SK-N-SH (cell line): ENCODE data around the gene MMP14. TPM values are rescaled to one million over a fixed set of nuclear protein-coding genes. Genes with fewer than 3 reads are reported as not detected.

Experiments used
- CTCF ChIA-PET: fragments of 300-600, 350-600 bp; formaldehyde crosslinking; extraction: SDS; loops from one replicate; lab custom pipeline; 2021; lab: Yijun Ruan, JAX
- POLR2A ChIA-PET: fragments of 350-600 bp; sonication (Branson Sonifier 250); formaldehyde crosslinking; extraction: SDS; loops from one replicate; lab custom pipeline; 2020; ENCODE audit warnings: antibody characterized with exemption, inconsistent platforms; lab: Yijun Ruan, JAX
- DNase-seq: peaks from one replicate; pipeline ENCODE4 v3.0.0; 2012
- H2AFZ ChIP-seq: fragments of 200-600 bp; sonication (generic); 2 replicates; pipeline ENCODE4 v1.8.1; 2016; ENCODE audit warnings: antibody characterized with exemption, mild to moderate bottlenecking, low read depth
- H3F3A ChIP-seq: fragments of 200-600 bp; sonication (generic); replicated peaks from 2 replicates; pipeline ENCODE3; 2016; ENCODE audit warnings: antibody characterized with exemption, mild to moderate bottlenecking; ENCODE audit not compliant: insufficient read depth
- H3K27ac ChIP-seq, 2 experiments: fragments of 200-500 bp in 1 of 2; fragments of 200-600 bp in 1 of 2; sonication (Bioruptor generic) in 1 of 2; sonication (generic), shearing (Covaris generic) in 1 of 2; 2 replicates each; pipeline versions ENCODE4 v1.5.1 to v1.6.1; 2014 to 2016; ENCODE audit warnings: low read depth in 2 of 2, inconsistent platforms in 1 of 2, low read length in 1 of 2, mild to moderate bottlenecking in 1 of 2, mixed read lengths in 1 of 2
- H3K27me3 ChIP-seq: fragments of 200-600 bp; sonication (generic), shearing (Covaris generic); 2 replicates; pipeline ENCODE4 v1.6.1; 2016; ENCODE audit warnings: mixed run types; ENCODE audit not compliant: insufficient read depth
- H3K36me3 ChIP-seq, 2 experiments: fragments of 200-500 bp in 1 of 2; fragments of 200-600 bp in 1 of 2; sonication (Bioruptor generic) in 1 of 2; sonication (generic) in 1 of 2; replicated peaks in 1 of 2; 2 replicates each; pipeline versions ENCODE3 to v1.5.1; 2014 to 2016; ENCODE audit warnings: low read length in 1 of 2, mild to moderate bottlenecking in 1 of 2; ENCODE audit not compliant: insufficient read depth in 2 of 2, control insufficient read depth in 1 of 2
- H3K4me1 ChIP-seq, 2 experiments: fragments of 200-500 bp in 1 of 2; fragments of 200-600 bp in 1 of 2; sonication (Bioruptor generic) in 1 of 2; sonication (generic), shearing (Covaris generic) in 1 of 2; 2 replicates each; pipeline versions ENCODE4 v1.5.1 to v1.6.1; 2014 to 2016; ENCODE audit warnings: low read depth in 1 of 2, low read length in 1 of 2, mixed run types in 1 of 2; ENCODE audit not compliant: insufficient read depth in 2 of 2, control insufficient read depth in 1 of 2
- H3K4me2 ChIP-seq: fragments of 200-600 bp; sonication (generic), shearing (Covaris generic); 2 replicates; pipeline ENCODE4 v1.6.1; 2017; ENCODE audit warnings: mixed run types
- H3K4me3 ChIP-seq, 2 experiments: fragments of 200-500 bp in 1 of 2; fragments of 200-600 bp in 1 of 2; sonication (Bioruptor generic) in 1 of 2; sonication (generic), shearing (Covaris generic) in 1 of 2; 2 replicates each; pipeline versions ENCODE4 v1.5.1 to v1.8.1; 2014 to 2016; ENCODE audit warnings: low read depth in 2 of 2, inconsistent platforms in 1 of 2, low read length in 1 of 2, mild to moderate bottlenecking in 1 of 2, mixed read lengths in 1 of 2, moderate library complexity in 1 of 2
- H3K79me2 ChIP-seq: fragments of 200-600 bp; sonication (generic); 2 replicates; pipeline ENCODE4 v1.8.1; 2017; ENCODE audit warnings: mild to moderate bottlenecking; ENCODE audit not compliant: insufficient read depth
- H3K9ac ChIP-seq: fragments of 200-600 bp; sonication (generic); 2 replicates; pipeline ENCODE4 v1.6.1; 2017; ENCODE audit warnings: mixed run types
- H3K9me2 ChIP-seq: fragments of 200-600 bp; sonication (generic); 2 replicates; pipeline ENCODE4 v1.6.1; 2017; ENCODE audit warnings: mixed run types
- H3K9me3 ChIP-seq: fragments of 200-600 bp; sonication (generic); 2 replicates; pipeline ENCODE4 v1.6.1; 2017; ENCODE audit warnings: mixed run types, mild to moderate bottlenecking, moderate library complexity
- H4K20me1 ChIP-seq: fragments of 200-600 bp; sonication (generic); 2 replicates; pipeline ENCODE4 v1.6.1; 2017; ENCODE audit warnings: mild to moderate bottlenecking, mixed run types; ENCODE audit not compliant: insufficient read depth
- CTCF ChIP-seq: fragments of 200-600 bp; sonication (generic); IDR thresholded peaks from 2 replicates; pipeline ENCODE4 v1.6.1; 2017; ENCODE audit warnings: antibody characterized with exemption, mild to moderate bottlenecking, moderate library complexity
- ELF1 ChIP-seq: IDR thresholded peaks from 2 replicates; pipeline ENCODE4 v1.4.0; 2012
- EP300 ChIP-seq, 2 experiments: IDR thresholded peaks; 2 replicates each; pipeline versions ENCODE4 v1.4.0 to v1.6.1; 2012; ENCODE audit warnings: borderline replicate concordance in 1 of 2, low read depth in 1 of 2, low read length in 1 of 2
- EZH2phosphoT487 ChIP-seq: fragments of 200-600 bp; sonication (generic); IDR thresholded peaks from 2 replicates; pipeline ENCODE4 v1.6.1; 2017; ENCODE audit warnings: low read depth, mixed run types, mild to moderate bottlenecking, antibody characterized with exemption, moderate library complexity, borderline replicate concordance
- FOSL2 ChIP-seq: IDR thresholded peaks from 2 replicates; pipeline ENCODE4 v1.4.0; 2012; ENCODE audit warnings: low read depth, mild to moderate bottlenecking, moderate library complexity, borderline replicate concordance
- FOXJ3 ChIP-seq: sonication (generic); formaldehyde crosslinking; IDR thresholded peaks from 2 replicates; pipeline ENCODE4 v1.5.1; 2020; ENCODE audit warnings: mild to moderate bottlenecking, missing genetic modification reagents
- FOXM1 ChIP-seq: IDR thresholded peaks from 2 replicates; pipeline ENCODE4 v1.4.0; 2012; ENCODE audit warnings: low read depth, mild to moderate bottlenecking
- GABPA ChIP-seq: IDR thresholded peaks from 2 replicates; pipeline ENCODE4 v1.4.0; 2012; ENCODE audit warnings: low read depth, mild to moderate bottlenecking
- GATA2 ChIP-seq: sonication (generic); formaldehyde crosslinking; IDR thresholded peaks from 2 replicates; pipeline ENCODE4 v1.5.0; 2020; ENCODE audit warnings: mild to moderate bottlenecking, missing genetic modification reagents
- IRF3 ChIP-seq: fragments of 150-350 bp; IDR thresholded peaks from 2 replicates; pipeline ENCODE4 v1.6.1; 2016; ENCODE audit warnings: mild to moderate bottlenecking, low read depth, low read length
- JUND ChIP-seq: IDR thresholded peaks from 2 replicates; pipeline ENCODE4 v1.4.0; 2012
- NRF1 ChIP-seq: IDR thresholded peaks from 2 replicates; pipeline ENCODE4 v1.6.1; 2012; ENCODE audit warnings: low read depth, mild to moderate bottlenecking, low read length
- PBX3 ChIP-seq: IDR thresholded peaks from 2 replicates; pipeline ENCODE4; 2012
- POLR2AphosphoS5 ChIP-seq: IDR thresholded peaks from 2 replicates; pipeline ENCODE4 v1.6.1; 2012; ENCODE audit warnings: low read depth, low read length
- RAD21 ChIP-seq: IDR thresholded peaks from 2 replicates; pipeline ENCODE4 v1.6.1; 2012; ENCODE audit warnings: mild to moderate bottlenecking, low read length
- RCOR1 ChIP-seq: fragments of 150-350 bp; IDR thresholded peaks from 2 replicates; pipeline ENCODE4 v1.6.1; 2017; ENCODE audit warnings: antibody characterized with exemption, low read length
- REST ChIP-seq: IDR thresholded peaks from 2 replicates; pipeline ENCODE4 v1.6.1; 2012; ENCODE audit warnings: mild to moderate bottlenecking, low read depth, low read length, moderate library complexity
- RXRA ChIP-seq: IDR thresholded peaks from 2 replicates; pipeline ENCODE4 v1.4.0; 2012; ENCODE audit warnings: low read depth, mild to moderate bottlenecking, borderline replicate concordance
- TCF12 ChIP-seq: IDR thresholded peaks from 2 replicates; pipeline ENCODE4 v1.4.0; 2012
- USF1 ChIP-seq: IDR thresholded peaks from 2 replicates; pipeline ENCODE4 v1.4.0; 2012; ENCODE audit warnings: low read depth, borderline replicate concordance
- WGBS: methylation state at CpG from one replicate; pipeline ENCODE4 v1.1.6; 2017; ENCODE audit warnings: low lambda C conversion rate; 5-methylcytosine and 5-hydroxymethylcytosine counted together
- polyA plus RNA-seq, 3 experiments: library from polyadenylated mRNA; depleted of rRNA; stranded (reverse); fragments of >200 nt; gene quantifications; 2 replicates each; pipeline ENCODE4 v1.2.3, GENCODE V29; 2012

The MMP14 gene
- polyA plus RNA-seq, 1 of the 3 experiments (the other 2 are of a cell fraction) = 139 TPM

GRCh38 chr14:22896760-22897159 lies 60.4 kb downstream of the MMP14 start:
- no peaks in the 10 kb centered on the region for H3K9me3 ChIP-seq
- peaks cover 15% of the 10 kb centered on the region for H3F3A ChIP-seq
- DNase-seq = no peak
- no peak overlapping the region for H3K4me2 ChIP-seq
- H3K79me2 ChIP-seq = no peaks in the 10 kb centered on the region
- H4K20me1 ChIP-seq = no peaks in the 10 kb centered on the region
- WGBS = 97% methylated on average over 3 of the region's 3 CpGs
- H3K9ac ChIP-seq = no peak overlapping the region
- no peak overlapping the region for H2AFZ ChIP-seq
- H3K36me3 ChIP-seq = peaks cover 0 to 18% of the 10 kb centered on the region in 2 experiments
- CTCF ChIA-PET = interaction anchor here (0.7 to 3.0 kb wide), 8 partner anchors 11 to 327 kb away, joined by 3 to 25 read pairs (median 4); partner anchors contain the start of gene LRP10
- TF ChIP-seq RAD21 (no peak), GATA2 (CRISPR knock-in tag) (no peak), FOXM1 (no peak), EZH2phosphoT487 (no peak), GABPA (no peak), EP300 (IDR thresholded peaks at IDR 0.05; ENCODE audit: borderline replicate concordance in 1 of 2, low read depth in 1 of 2, low read length in 1 of 2) (no peak), USF1 (no peak), JUND (no peak), IRF3 (no peak), PBX3 (no peak), POLR2AphosphoS5 (no peak), RXRA (no peak), RCOR1 (no peak), FOSL2 (no peak)
- TF ChIP-seq, all 33 proteins: peak for 0
- POLR2A ChIA-PET = interaction anchor here (0.7 kb wide), 1 partner anchor 43 kb away, joined by 3 read pairs; no protein-coding TSS in a partner anchor
- Histone ChIP-seq H3K9me2 (no peaks in the 10 kb centered on the region), H3K4me1 (peaks cover 0 to 14% of the 10 kb centered on the region in 2 experiments; a peak in 3 of 4 replicates), H3K27me3 (no peaks in the 10 kb centered on the region), H3K27ac (no peak overlapping the region), H3K4me3 (no peak overlapping the region)

- ChIA-PET CTCF (interaction anchor here (0.9 to 3.0 kb wide), 5 partner anchors 11 to 42 kb away, joined by 3 to 25 read pairs (median 4); partner anchors contain the start of gene LRP10), POLR2A (interaction anchor here (0.7 kb wide), 1 partner anchor 44 kb away, joined by 3 read pairs; no protein-coding TSS in a partner anchor)
- Histone ChIP-seq H3K27me3 (no peaks in the 10 kb centered on the region), H3K4me2 (no peak overlapping the region), H3K9ac (no peak overlapping the region), H3K9me3 (no peaks in the 10 kb centered on the region), H3K27ac (peak overlapping the region in 1 of 2 experiments; percentile 62; a peak in 1 of 4 replicates), H3F3A (peaks cover 15% of the 10 kb centered on the region), H3K79me2 (no peaks in the 10 kb centered on the region), H3K36me3 (peaks cover 1 to 24% of the 10 kb centered on the region in 2 experiments), H3K4me1 (peaks cover 0 to 14% of the 10 kb centered on the region in 2 experiments; a peak in 3 of 4 replicates), H3K9me2 (no peaks in the 10 kb centered on the region), H3K4me3 (no peak overlapping the region), H2AFZ (no peak overlapping the region), H4K20me1 (no peaks in the 10 kb centered on the region)
- DNase-seq = no peak
- WGBS = 100% methylated on average over 1 of the region's 1 CpG
- TF ChIP-seq RXRA = no peak
- no peak for TF ChIP-seq FOXJ3
- no peak for TF ChIP-seq GATA2 (CRISPR knock-in tag)
- no peak for TF ChIP-seq NRF1
- TF ChIP-seq TCF12 = no peak
- no peak for TF ChIP-seq ELF1
- TF ChIP-seq REST = no peak
- TF ChIP-seq CTCF = no peak
- TF ChIP-seq JUND = no peak
- no peak for TF ChIP-seq RCOR1
These were observed 61.0 kb downstream of the MMP14 start for GRCh38 chr14:22897357-22897756.
